ENCODE data around the gene CPSF3. TPM values are rescaled to one million over a fixed set of nuclear protein-coding genes. Genes with fewer than 3 reads are reported as not detected.

CPSF3 gene
- total RNA-seq, 1 experiment from 2014 or later: 86.8 TPM

DNA sequence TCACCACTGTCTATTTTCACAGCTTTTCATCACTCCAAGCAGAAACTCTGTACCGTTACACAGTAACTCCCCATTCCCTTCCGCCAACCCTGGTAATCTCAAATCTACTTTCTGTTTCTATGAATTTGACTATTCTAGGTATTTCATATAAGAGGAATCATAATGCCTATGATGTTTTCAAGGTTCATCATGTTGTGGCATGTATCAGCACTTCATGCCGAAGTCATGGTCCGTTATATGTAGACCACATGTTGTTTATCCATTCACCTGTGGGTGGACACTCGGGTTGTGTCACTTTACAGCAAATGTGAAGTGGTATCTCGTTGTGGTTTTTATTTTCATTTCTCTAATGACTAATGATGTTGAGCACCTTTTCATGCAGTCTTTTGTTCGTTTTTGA, 21.6 kb downstream of the CPSF3 start:
- H3K27ac ChIP-seq (ENCODE audit: low read depth, low read length, poor library complexity, severe bottlenecking): no peak overlapping the region
- no peak for TF ChIP-seq EZH2 (IDR thresholded peaks at IDR 0.05; ENCODE audit: borderline replicate concordance, low read depth, low read length, poor library complexity, severe bottlenecking)
- TF ChIP-seq, protein P1, sequence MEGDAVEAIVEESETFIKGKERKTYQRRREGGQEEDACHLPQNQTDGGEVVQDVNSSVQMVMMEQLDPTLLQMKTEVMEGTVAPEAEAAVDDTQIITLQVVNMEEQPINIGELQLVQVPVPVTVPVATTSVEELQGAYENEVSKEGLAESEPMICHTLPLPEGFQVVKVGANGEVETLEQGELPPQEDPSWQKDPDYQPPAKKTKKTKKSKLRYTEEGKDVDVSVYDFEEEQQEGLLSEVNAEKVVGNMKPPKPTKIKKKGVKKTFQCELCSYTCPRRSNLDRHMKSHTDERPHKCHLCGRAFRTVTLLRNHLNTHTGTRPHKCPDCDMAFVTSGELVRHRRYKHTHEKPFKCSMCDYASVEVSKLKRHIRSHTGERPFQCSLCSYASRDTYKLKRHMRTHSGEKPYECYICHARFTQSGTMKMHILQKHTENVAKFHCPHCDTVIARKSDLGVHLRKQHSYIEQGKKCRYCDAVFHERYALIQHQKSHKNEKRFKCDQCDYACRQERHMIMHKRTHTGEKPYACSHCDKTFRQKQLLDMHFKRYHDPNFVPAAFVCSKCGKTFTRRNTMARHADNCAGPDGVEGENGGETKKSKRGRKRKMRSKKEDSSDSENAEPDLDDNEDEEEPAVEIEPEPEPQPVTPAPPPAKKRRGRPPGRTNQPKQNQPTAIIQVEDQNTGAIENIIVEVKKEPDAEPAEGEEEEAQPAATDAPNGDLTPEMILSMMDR (conservative IDR thresholded peaks at IDR 0.05; ENCODE audit: low read depth, low read length): no peak
- no TSS peak for BruUV-seq (replicated peaks)
- no peak overlapping the region for H3K4me3 ChIP-seq (ENCODE audit: low read depth, low read length, poor library complexity, severe bottlenecking)
- peaks cover 43% of the 10 kb centered on the region for H3K36me3 ChIP-seq (ENCODE audit: insufficient read depth, low read length, poor library complexity, severe bottlenecking)
- no peaks in the 10 kb centered on the region for H3K27me3 ChIP-seq (replicated peaks; ENCODE audit: insufficient read depth, low read depth, low read length, poor library complexity)
- POLR2A ChIA-PET (ENCODE audit: low non-redundant PET): no interaction called here
- no peak for DNase-seq (ENCODE audit: low spot score)
- intact Hi-C loops (cut with micrococcal nuclease; ENCODE audit: unreplicated experiment): no loop called here
- no peaks in the 10 kb centered on the region for H3K9me3 ChIP-seq (ENCODE audit: low read depth, low read length, poor library complexity, severe bottlenecking)
- no peaks in the 10 kb centered on the region for H3K4me1 ChIP-seq (ENCODE audit: insufficient read depth, low read length, poor library complexity, severe bottlenecking)
- CTCF ChIA-PET: no interaction called here

DNA sequence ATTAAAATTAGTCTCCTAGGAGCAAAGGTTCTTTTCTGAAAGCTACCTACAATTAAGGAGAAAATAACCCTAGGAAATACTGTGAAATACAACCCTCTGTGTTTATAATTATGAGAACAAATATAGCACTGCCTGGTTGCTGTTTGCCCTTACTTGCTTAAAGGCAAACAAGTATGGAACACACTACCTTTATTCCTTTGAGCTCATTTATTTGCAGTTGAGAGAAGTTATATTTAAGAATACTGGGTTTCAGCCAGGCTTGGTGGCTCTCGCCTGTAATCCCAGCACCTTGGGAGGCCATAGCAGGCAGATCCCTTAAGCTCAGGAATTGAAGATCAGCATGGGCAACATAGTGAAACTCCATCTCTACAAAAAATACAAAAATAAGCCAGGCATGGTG, 27.8 kb downstream of the CPSF3 start:
- no peak for TF ChIP-seq EZH2 (IDR thresholded peaks at IDR 0.05; ENCODE audit: borderline replicate concordance, low read depth, low read length, poor library complexity, severe bottlenecking)
- TF ChIP-seq, protein P1 (conservative IDR thresholded peaks at IDR 0.05; ENCODE audit: low read depth, low read length): no peak
- Histone ChIP-seq H3K4me1 (ENCODE audit: insufficient read depth, low read length, poor library complexity, severe bottlenecking) (no peaks in the 10 kb centered on the region), H3K27ac (ENCODE audit: low read depth, low read length, poor library complexity, severe bottlenecking) (no peak overlapping the region), H3K27me3 (replicated peaks; ENCODE audit: insufficient read depth, low read depth, low read length, poor library complexity) (no peaks in the 10 kb centered on the region), H3K9me3 (ENCODE audit: low read depth, low read length, poor library complexity, severe bottlenecking) (no peaks in the 10 kb centered on the region), H3K4me3 (ENCODE audit: low read depth, low read length, poor library complexity, severe bottlenecking) (no peak overlapping the region), H3K36me3 (ENCODE audit: insufficient read depth, low read length, poor library complexity, severe bottlenecking) (peaks cover 30% of the 10 kb centered on the region)
- intact Hi-C loops (cut with micrococcal nuclease; ENCODE audit: unreplicated experiment): no loop called here
- ChIA-PET POLR2A (ENCODE audit: low non-redundant PET) (no interaction called here), CTCF (no interaction called here)
- BruUV-seq (replicated peaks): no TSS peak
- DNase-seq (ENCODE audit: low spot score): no peak

DNA sequence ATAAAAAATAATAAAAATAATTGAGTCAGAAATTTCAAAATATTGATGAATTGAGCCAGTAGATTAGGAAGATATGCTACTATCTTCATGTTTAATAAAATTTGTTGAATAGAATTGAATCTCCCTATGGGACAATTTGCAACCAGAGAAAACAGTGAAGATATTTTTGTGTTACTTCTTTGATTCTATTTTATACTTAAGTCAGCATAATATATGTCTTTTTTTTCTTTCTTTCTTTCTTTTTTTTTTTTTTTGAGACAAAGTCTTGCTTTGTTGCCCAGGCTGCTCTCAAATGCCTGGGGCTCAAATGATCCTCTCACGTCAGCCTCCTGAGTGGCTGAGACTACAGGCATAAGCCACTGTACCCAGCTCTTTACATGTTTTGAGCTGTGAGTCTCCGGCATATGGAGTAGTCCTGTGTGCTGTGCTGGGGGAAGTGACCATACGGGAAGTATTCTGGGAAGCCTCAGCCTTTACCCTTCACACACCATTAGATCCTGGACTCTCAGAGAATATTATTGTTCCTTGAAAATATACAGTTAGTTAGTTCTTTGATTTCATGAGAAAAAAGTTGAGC, 37.1 kb downstream of the CPSF3 start:
- Histone ChIP-seq H3K27ac (ENCODE audit: low read depth, low read length, poor library complexity, severe bottlenecking) (no peak overlapping the region), H3K4me3 (ENCODE audit: low read depth, low read length, poor library complexity, severe bottlenecking) (no peak overlapping the region), H3K9me3 (ENCODE audit: low read depth, low read length, poor library complexity, severe bottlenecking) (no peaks in the 10 kb centered on the region), H3K27me3 (replicated peaks; ENCODE audit: insufficient read depth, low read depth, low read length, poor library complexity) (no peaks in the 10 kb centered on the region), H3K4me1 (ENCODE audit: insufficient read depth, low read length, poor library complexity, severe bottlenecking) (no peaks in the 10 kb centered on the region), H3K36me3 (ENCODE audit: insufficient read depth, low read length, poor library complexity, severe bottlenecking) (peaks cover 22% of the 10 kb centered on the region)
- no TSS peak for BruUV-seq (replicated peaks)
- intact Hi-C loops (cut with micrococcal nuclease; ENCODE audit: unreplicated experiment): no loop called here
- no peak for DNase-seq (ENCODE audit: low spot score)
- ChIA-PET POLR2A (ENCODE audit: low non-redundant PET) (no interaction called here), CTCF (no interaction called here)
- TF ChIP-seq, protein P1 (conservative IDR thresholded peaks at IDR 0.05; ENCODE audit: low read depth, low read length): no peak
- no peak for TF ChIP-seq EZH2 (IDR thresholded peaks at IDR 0.05; ENCODE audit: borderline replicate concordance, low read depth, low read length, poor library complexity, severe bottlenecking)
